Right renal pelvis (tissue), 4 donors: ENCODE measurements around the gene TNFSF13. TPM values are rescaled to one million over a fixed set of nuclear protein-coding genes. Genes with fewer than 3 reads are reported as not detected.

Experiments
- DNase-seq, 4 donors: peaks; one replicate each; pipeline ENCODE4 v3.0.0-alpha.2; 2013; ENCODE audit warnings: low read depth in 4 of 4, low spot score in 3 of 4, missing footprints in 1 of 4
- polyA plus RNA-seq, 4 donors: library from polyadenylated mRNA; unstranded; fragments of 120-200 nt; gene quantifications; one replicate each; pipeline ENCODE4 v1.2.1, GENCODE V29; 2013; ENCODE audit not compliant: insufficient read length in 4 of 4

The TNFSF13 gene
- polyA plus RNA-seq, 4 donors = 13.2 to 17.8 (median 14.3) TPM

GRCh38 chr17:7550344-7550743 lies 8.2 kb upstream of the TNFSF13 start:
- no peak for DNase-seq

DNA sequence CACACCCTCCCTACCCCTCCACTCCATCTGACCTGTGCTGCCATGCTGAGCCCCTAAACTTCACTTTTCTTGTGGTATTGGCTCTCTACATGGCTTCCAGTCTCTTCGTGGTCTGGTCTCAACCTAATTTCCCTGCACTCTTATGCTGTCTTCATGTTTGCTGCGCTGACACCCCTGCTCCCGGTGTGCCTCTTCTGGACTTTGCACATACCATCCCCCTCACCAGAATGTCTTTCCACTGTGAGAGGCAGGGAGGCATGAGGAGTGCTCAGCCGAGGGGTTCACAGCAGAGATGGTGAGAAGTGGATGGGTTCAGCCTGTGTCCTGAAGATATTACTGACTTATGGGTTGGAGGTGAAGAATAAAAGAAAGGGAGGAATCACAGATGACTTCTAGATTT lies 7.2 kb upstream of the TNFSF13 start:
- DNase-seq = no peak

DNA sequence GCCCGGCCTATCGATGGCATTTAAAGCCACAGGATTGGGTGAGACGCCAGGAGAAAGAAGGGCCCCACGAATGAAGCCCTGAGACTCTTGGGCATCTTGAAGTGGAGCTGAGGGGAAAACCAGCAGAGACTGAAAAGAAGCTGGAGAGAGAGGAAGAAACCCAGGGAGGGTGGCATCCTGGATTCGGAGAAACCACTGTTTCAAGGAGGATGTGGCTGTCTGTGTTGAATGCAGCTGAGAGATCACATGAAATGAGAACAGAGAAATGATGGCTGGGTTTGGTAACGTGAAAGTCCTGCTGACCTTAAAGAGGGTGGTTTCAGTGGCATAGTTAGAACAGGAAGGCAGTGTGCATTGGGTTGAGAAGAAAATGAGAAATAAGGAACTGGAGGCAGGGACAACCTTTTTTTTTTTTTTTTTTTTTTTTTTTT lies 5.9 kb upstream of the TNFSF13 start:
- DNase-seq = no peak

DNA sequence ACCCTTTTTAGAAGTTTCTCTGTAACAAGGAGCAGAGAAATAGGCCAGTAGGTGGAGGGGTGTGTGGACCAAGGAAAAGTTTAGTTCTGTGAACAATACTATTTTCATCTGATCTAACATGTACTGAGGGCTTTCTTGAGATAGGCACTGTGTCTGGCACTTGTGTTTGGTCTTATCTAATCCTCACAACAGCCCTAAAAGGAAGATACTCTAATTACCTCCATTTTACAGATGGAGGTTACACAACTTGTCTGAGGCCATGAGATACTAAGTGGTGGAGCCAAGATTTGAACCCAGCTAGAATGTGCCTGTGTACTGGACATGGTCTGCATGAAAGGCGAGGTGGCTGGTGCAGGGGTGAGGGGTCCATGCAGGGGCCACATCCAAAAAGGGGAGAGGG lies 5.2 kb upstream of the TNFSF13 start:
- DNase-seq = no peak

DNA sequence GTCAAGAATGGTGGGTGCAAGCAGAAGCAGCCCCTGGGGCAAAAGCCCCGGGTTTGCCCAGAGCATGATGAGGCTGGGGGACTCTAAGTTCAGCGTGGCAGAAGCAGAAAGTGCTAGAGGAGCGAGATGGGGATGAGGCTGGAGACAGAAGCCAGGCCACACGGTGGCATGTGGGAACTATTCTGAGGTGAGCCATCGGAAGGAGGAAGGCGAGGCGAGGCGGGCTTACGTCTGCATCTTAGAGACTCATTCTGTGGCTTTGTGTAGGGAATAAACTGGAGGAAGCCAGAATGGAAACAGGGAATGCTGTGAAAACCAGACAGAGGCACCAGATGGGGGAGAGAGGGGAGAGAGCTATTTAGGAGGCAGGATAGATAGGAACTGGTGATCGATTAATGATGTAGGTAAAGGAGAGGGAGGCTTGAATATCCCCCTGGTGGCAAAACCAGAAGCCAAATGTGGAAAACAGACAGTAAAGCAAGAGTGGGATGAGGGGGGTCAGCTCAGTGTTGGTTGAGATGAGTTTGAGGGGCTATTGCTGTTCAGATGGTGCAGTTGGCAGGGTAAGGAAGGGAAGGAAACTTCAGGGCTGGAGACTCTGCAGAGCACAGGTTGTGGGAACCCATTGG lies 3.1 kb upstream of the TNFSF13 start:
- DNase-seq = no peak

- DNase-seq = no peak
These were observed 1.9 kb upstream of the TNFSF13 start for GRCh38 chr17:7556627-7557026.

GRCh38 chr17:7557147-7557764 lies 1.3 kb upstream of the TNFSF13 start:
- DNase-seq = no peak

- no peak for DNase-seq
These were observed 591 bp upstream of the TNFSF13 start for GRCh38 chr17:7557775-7558543.

DNA sequence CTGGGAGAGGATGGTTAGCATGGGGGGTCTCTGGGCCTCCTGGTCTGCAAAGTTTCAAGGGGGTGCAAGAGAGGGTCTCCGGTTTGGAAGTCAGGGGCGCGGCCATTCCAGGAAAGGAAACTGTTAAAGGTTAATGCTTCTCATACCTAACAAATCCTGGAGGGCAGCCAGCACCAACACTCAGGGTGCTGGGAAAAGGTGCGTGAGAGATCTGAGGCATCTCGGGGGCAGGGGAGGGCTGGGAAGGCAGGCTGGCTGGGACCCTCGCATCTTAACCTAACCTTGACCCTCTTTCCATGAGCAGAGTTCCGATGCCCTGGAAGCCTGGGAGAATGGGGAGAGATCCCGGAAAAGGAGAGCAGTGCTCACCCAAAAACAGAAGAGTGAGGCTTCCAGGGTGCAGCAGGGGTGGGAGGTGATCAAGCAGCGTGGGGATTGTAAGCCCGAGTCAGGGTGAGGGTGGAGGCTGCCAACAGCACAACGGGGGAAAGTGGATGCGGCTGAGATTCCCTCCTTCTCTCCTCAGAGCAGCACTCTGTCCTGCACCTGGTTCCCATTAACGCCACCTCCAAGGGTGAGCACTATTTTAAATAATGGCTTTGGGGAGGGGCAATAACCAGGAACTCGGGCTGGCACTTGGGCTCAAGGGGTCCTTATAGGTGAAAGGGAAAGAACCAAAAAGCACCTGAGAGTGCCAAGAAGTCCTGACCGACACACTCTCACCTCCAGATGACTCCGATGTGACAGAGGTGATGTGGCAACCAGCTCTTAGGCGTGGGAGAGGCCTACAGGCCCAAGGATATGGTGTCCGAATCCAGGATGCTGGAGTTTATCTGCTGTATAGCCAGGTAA lies 996 bp downstream of the TNFSF13 start:
- DNase-seq = no peak

DNA sequence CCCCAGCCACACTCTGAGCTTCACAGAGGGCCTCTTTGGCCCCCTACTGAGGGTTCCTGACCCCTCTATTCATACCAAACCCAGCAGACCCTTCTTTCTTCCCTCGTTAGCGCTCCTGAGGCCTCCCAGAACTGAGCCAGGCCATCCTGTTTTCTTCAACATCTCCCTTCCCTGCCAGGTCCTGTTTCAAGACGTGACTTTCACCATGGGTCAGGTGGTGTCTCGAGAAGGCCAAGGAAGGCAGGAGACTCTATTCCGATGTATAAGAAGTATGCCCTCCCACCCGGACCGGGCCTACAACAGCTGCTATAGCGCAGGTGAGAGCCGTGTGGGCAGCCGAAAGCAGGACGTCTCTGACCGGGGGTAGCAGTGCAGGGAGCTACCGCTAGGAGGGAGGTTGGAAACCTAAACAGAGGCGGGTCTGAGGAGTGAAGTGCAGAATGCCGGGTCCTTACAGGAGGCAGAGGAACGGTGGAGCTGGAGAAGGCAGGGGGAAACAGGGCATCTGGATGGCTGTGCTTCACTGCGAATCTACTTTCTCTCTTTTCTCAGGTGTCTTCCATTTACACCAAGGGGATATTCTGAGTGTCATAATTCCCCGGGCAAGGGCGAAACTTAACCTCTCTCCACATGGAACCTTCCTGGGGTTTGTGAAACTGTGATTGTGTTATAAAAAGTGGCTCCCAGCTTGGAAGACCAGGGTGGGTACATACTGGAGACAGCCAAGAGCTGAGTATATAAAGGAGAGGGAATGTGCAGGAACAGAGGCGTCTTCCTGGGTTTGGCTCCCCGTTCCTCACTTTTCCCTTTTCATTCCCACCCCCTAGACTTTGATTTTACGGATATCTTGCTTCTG lies 1.9 kb downstream of the TNFSF13 start:
- DNase-seq = no peak

- DNase-seq = peak in 3 of 4 donors; percentile 75 to 83 (median 78)
These were observed 2.6 kb downstream of the TNFSF13 start for GRCh38 chr17:7561028-7561575.

DNA sequence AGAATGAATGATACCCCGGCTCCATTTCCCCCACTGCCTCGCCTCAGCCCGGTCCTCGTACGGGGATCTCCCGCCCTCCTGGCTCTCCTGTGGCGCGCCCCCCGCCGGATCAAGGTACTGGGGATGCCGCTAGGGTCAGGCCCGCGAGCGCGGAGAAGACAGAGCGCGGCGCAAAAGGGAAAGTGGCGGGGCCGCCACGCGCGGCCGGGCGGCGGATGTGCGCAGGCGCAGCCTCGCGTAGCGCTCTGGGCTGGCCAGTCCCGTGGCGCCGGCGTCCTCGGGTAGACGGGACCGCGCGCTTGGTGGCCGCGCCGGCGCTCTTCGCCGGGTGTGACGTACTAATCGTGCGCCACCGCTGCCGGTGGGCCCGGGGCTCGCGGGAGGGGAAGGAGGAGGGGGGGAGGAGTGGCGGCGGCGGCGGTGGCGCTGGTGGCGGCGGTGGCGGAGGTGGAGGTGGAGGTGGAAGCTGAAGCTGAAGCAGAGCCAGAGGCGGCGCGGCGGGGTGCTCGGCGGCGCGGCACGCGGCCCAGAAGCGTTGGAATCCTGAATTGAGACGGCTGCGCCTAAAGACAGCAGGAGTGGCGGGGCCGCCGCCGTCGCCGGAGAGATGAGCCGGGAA lies 3.1 kb downstream of the TNFSF13 start, which contains the start of gene SENP3:
TSS of gene SENP3 (plus strand) at position 331 of the 619 bp plus-strand sequence. CDS start 1,158 bp downstream, outside the sequence.
- peak in 3 of 4 donors; percentile 87 to 90 (median 87) for DNase-seq

DNA sequence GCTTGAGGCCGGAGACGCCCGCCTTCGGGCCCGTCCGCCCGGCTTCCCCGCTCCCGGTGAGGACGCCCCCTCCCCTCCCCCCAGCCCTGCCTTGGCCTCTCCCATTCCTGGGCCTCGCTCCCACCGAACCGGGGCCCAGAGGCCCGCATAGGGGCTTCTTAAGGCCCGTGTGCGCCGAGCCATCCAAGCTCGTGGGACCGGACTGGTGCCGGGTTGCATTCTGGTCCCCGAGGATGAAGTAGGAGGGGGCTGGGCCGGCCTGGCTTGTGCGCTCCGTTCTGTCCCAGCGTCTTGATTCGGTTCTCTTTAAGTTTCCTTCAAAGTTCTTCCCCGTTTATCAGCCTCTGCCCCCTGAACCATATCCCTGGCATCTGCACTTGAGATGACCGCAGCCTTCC lies 3.7 kb downstream of the TNFSF13 start:
- DNase-seq = no peak

- no peak for DNase-seq
These were observed 4.7 kb downstream of the TNFSF13 start for GRCh38 chr17:7563115-7563869.

GRCh38 chr17:7569571-7569970 lies 11.0 kb downstream of the TNFSF13 start:
- DNase-seq = no peak

GRCh38 chr17:7570351-7570750 lies 11.8 kb downstream of the TNFSF13 start:
- DNase-seq = no peak

DNA sequence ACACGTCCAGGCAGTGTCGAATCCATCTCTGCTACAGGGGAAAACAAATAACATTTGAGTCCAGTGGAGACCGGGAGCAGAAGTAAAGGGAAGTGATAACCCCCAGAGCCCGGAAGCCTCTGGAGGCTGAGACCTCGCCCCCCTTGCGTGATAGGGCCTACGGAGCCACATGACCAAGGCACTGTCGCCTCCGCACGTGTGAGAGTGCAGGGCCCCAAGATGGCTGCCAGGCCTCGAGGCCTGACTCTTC lies 13.7 kb downstream of the TNFSF13 start:
- DNase-seq = no peak

DNA sequence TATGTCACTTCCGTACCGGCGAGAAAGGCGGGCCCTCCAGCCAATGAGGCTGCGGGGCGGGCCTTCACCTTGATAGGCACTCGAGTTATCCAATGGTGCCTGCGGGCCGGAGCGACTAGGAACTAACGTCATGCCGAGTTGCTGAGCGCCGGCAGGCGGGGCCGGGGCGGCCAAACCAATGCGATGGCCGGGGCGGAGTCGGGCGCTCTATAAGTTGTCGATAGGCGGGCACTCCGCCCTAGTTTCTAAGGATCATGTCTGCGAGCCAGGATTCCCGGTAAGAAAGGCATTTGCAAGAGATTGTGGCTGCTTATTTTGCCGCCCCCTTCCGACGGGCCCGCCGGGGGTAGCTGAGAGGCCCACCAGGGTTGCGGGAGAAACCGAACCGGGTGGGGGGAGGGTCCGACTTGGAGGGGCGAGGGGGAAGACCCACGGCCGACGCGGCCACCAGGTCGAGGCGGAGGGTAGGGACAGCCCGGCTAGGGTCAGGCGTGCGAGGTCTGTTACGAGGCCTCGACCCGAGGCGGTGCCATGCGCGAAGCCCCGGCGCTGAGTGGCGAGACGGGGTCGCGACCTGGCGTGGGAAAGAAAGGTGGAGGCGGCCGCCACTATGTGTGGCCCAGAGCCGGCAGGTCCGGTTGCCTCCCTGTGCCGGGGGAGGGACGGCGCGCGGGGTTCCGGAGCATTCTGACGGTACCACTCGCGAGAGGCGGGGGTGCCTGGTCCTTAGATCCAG lies 14.2 kb downstream of the TNFSF13 start:
- DNase-seq = peak; percentile 97 to 98 (median 98)
